C4-2B (cell line): ENCODE results near the gene ELAVL1.
"Not testable (repeated sequence)": the region's sequence is repeated elsewhere in the genome, so short reads cannot be mapped to it uniquely, and the experiment has no call there.

Source experiments
- H3K27ac ChIP-seq: fragments of 450-650 bp; 2 replicates; pipeline ENCODE4 v1.5.1; 2017
- ZFX ChIP-seq: fragments of 450-650 bp; IDR thresholded peaks from 2 replicates; pipeline ENCODE4 v1.6.1; 2017
- TF ChIP-seq, protein P1 (sequence below): fragments of 450-650 bp; conservative IDR thresholded peaks from 2 replicates; pipeline ENCODE4 v1.5.1; 2017; ENCODE audit warnings: mild to moderate bottlenecking

The ELAVL1 gene

DNA sequence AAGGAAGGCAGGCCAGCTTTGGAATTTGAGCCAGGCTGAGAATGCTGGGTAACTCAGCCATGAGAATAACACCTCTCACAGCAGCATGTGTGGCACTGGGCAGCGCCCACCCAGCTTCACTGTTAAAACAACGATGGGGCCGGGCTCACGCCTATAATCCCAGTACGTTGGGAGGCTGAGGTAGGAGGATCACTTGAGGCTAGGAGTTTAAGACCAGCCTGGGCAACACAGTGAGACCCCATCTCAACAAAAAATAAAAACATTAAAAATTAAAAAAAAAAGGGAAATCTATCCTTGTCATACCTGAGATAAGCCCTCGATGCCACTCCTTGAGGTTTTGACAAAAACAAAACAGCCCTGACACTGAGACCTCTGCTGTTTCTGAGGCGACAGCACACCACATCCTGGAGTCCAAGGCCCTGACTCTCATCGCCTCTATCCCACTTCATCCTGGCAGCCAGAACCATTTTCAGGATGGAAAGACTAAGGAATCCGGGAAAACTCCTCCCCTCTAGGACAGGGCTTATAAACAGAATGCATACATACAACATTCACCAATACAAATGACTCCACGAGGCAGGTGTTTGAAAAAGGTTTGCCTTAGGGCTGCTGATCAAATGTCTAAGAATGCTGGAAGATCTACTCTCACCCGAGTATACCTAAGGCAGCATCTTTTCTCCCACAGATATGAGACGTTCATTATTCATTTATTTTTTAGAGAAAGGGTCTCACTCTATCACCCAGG is 39.3 kb downstream of the ELAVL1 start:
- no peak for TF ChIP-seq ZFX
- TF ChIP-seq, protein P1, sequence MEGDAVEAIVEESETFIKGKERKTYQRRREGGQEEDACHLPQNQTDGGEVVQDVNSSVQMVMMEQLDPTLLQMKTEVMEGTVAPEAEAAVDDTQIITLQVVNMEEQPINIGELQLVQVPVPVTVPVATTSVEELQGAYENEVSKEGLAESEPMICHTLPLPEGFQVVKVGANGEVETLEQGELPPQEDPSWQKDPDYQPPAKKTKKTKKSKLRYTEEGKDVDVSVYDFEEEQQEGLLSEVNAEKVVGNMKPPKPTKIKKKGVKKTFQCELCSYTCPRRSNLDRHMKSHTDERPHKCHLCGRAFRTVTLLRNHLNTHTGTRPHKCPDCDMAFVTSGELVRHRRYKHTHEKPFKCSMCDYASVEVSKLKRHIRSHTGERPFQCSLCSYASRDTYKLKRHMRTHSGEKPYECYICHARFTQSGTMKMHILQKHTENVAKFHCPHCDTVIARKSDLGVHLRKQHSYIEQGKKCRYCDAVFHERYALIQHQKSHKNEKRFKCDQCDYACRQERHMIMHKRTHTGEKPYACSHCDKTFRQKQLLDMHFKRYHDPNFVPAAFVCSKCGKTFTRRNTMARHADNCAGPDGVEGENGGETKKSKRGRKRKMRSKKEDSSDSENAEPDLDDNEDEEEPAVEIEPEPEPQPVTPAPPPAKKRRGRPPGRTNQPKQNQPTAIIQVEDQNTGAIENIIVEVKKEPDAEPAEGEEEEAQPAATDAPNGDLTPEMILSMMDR = no peak

DNA sequence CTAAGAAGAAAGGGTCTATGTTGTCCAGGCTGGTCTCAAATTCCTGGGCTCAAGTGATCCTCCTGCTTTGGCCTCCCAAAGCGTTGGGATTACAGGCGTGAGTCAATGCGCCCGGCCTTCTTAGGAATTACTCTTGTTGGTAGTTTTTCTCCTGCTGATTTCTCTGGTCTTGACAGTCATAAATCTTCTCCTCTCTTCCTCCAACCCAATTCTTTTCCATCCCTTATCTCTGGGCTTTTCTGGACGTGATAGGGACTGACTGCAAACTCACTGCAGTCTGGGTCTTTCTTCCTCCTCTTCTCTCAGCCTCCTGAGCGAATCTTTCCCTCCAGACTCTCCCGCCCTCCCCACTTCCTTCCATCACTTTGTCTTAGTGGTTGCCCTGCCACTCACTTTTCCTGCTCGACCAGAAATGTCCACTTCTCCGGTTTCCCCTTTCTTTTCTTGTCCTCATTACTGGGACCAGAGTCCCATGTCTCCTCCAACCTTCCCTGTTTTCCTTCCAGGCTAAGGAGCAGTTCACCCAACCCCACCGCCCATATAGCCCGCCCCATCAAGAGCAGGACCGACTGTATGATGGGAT is 40.1 kb downstream of the ELAVL1 start:
- peak overlapping the region; percentile 28 for H3K27ac ChIP-seq
- TF ChIP-seq ZFX = no peak
- TF ChIP-seq, protein P1 = no peak

More for the DNA sequence above, 39.3 kb downstream of the ELAVL1 start:
- H3K27ac ChIP-seq = peak overlapping the region; percentile 28

DNA sequence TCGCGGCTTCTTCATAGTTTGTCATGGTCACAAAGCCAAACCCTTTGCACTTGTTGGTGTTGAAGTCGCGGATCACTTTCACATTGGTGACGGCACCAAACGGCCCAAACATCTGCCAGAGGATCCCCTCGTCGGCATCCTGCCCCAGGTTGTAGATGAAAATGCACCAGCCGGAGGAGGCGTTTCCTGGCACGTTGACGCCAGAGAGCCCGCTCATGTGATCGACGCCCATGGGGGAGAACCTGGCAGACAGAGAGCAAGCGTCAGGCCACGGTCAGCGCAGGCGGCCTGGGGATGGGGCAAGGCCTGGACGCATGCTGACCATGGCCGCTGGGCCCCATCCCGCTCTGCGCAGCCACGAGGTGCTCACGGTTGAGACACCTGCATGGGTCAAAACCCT is 41.9 kb downstream of the ELAVL1 start:
- H3K27ac ChIP-seq = no peak overlapping the region
- TF ChIP-seq ZFX = no peak
- TF ChIP-seq, protein P1 = no peak

DNA sequence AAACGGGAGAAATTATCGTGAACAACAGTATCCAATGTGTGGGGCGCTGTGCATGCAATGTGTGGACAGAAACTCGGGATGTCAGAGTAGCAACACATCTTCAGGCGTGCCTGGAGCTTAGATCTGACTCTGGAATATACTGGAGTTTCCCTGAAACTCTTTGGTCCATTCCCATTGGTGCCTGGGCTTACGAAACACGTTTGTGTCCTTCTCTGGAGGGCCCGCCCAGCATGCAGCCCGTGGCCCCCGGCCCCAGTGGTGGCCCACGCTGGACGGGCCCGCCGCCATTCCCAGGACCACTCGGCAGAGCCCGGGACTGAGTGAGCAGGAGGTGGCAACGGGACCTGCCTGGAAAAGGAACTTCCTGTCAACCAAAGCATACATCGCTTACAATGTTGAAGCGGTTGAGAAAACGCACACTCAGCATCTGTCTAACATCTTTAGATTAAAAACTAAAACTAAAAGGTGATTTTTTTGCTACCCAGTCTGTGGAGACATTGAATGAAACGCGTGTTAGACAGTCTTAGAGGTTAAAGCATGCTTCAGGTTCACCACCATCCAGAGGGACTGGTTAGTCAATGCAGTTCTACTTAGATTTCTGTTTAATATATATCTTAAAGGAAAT is 42.7 kb downstream of the ELAVL1 start:
- no peak overlapping the region for H3K27ac ChIP-seq
- no peak for TF ChIP-seq ZFX
- TF ChIP-seq, protein P1 = no peak

DNA sequence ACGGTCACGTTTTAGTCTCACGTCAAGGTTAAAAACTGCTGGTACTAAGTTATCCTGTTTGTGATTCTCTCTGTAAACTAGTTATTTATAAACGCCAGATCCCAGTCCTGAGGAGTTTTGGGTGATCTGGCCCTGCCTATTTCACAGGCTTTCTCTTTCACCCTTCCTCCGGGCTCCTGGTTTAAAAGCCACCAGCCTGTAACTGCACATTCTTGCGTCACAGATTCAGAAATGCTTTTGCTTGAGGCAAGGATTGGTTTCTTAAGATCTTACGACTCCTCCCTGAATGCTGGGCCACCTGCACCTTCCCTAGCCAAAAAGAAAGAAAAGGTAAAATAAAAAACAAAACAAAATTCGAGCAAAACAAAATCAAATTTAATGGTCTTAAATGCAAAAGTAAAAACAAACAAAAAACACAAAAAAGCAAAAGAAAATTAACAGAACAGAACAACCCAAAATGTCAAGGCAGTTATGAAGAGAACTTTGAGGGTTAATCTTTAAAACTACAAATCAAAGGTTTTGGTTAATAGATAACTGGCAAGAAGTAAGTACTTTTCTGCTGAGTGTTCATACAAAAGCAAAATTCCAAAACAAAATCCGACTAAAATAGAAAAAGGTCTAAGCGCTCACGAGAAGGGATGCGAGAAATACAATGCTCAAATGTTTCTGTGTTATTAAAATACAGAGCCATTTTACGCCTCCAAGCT is 43.4 kb downstream of the ELAVL1 start:
- TF ChIP-seq, protein P1 = no peak
- TF ChIP-seq ZFX = no peak
- H3K27ac ChIP-seq = no peak overlapping the region

DNA sequence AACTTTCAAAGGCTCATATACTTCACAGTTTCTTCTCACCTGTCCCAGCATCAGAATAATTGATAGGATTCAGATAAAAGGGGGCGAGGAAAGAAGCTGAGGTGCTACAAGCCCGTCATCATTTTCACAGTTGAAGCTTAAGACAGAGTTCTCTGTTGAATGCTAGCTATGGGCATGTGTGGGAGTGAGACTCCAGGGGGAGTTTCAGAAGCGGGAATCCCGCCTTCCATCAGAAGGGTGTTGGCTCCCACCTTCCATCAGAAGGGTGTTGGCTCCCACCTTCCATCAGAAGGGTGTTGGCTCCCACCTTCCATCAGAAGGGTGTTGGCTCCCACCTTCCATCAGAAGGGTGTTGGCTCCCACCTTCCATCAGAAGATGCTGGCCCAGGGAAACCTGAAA is 44.4 kb downstream of the ELAVL1 start:
- H3K27ac ChIP-seq = not testable (repeated sequence)

DNA sequence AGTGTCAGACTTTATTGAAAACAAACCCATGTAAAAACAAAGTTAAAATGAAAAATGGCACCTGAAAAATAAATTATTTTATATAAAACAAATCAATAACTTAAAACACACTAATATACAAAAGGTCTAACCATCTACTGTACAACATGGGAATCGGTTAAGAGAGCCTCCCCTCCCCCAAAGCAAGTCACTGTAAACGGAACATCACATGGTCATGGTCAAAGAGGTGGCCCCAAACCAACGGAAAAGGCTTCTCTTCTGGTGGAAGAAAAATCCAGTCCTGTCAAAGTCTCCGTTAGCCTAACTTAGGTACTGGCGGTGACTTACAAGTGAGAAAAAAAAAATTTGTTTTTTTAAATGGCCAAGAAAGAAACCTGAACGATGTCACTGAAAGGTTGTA is 46.2 kb downstream of the ELAVL1 start:
- H3K27ac ChIP-seq = no peak overlapping the region
- no peak for TF ChIP-seq ZFX
- TF ChIP-seq, protein P1 = no peak
